Non-pigmented ciliary epithelial cell (primary cell): ENCODE measurements around the gene FOXA3.
"Not testable (repeated sequence)": the region's sequence is repeated elsewhere in the genome, so short reads cannot be mapped to it uniquely, and the experiment has no call there.

ENCODE experiments used
- DNase-seq: peaks from one replicate; pipeline ENCODE4 v3.0.0-alpha.2; 2010; ENCODE audit warnings: low read depth

Gene FOXA3

DNA sequence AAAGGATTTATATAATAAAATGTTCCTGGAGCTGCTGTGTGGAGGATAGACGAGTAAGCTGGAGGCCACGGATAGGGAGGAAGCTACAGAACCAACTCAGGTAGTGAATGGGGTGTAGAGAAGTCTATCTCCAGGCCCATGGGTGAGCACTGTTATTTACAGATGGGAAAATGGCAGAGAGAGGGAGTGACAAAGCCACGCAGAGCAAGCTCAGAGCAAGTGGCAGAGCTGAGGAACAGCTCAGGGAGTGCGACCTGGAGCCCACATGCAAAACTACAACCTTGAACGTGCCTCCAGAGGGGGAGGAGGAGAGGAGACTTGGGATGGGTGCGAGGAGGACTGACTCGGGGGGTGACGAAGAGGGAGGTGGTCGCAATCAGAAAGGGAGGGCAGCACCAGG, 35.6 kb upstream of the FOXA3 start:
- DNase-seq: no peak

DNA sequence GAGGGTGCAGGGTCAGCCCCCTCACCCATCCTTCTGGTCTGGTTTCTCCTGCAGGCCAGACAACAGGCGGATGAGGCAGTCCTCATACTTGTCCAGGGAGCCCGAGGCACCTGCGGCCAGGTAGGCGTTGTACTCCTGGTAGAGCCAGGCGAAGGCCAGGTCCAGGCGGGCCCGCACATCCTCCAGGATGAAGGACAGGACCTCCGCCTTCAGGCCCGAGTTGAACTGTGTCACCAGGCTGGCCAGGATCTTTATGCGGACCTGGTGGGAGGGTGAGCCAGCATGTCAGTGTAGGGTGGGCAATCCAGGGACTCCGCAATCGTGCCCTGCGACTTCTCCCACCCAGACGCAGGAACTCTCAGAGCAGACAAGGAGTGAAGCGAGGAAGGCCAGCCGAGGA, 35.2 kb upstream of the FOXA3 start:
- no peak for DNase-seq

DNA sequence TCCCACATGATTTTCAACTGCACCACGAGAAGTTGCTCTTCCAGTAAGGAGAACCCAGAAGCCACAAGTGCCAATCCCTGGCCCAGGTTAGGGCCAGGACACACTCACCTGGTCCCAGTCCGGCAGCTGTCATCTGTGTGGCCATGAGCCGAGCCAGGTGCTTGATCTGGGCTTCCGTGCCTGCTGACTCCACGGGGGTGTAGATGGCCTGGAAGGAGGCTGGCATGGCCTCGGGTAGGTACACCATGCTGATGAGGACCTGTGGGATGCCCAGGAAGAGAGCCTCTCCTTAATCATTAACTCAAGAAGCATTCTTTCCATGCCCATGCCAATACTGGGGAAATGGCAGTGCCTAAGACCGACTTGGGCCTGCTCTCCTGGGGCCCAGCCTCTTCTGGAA, 29.2 kb upstream of the FOXA3 start:
- DNase-seq: no peak

DNA sequence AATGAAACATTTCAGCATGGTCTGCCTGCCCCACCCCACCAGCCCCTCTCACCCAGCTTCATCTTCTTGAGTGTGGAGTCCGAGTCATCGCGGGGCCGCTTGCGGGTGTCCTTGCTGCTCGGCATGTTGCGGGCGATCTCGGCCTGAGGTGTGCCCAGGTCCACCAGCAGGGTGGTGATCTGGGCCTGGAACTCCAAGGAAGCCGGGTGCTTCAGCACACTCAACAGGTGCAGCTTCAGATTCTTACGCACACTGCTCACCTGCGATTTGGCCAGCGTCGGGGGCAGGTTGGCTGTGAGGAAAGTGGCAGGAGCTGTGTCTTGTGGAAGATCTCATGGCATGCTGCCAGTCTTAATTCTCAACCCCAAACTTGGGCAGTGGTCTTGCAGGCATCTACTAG, 21.9 kb upstream of the FOXA3 start:
- no peak for DNase-seq

DNA sequence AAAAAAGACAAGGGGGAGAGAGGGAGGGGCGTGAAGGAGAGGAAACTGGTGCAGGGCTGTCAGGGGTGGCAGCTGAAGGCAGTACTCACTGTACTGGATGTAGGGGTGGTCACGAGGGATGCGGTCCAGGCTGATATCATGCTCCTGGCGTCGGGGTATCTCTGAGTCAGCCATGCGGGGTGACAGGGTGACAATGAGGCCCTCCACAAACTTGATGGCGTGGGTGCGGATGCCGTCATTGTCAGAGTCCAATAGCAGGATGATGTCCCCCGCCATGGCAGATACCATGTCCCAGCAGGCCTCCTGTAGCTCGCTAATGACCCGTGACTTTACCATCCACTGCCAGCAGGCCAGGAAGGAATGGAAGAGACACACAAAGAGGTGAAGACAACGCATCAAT, 16.5 kb upstream of the FOXA3 start:
- no peak for DNase-seq

DNA sequence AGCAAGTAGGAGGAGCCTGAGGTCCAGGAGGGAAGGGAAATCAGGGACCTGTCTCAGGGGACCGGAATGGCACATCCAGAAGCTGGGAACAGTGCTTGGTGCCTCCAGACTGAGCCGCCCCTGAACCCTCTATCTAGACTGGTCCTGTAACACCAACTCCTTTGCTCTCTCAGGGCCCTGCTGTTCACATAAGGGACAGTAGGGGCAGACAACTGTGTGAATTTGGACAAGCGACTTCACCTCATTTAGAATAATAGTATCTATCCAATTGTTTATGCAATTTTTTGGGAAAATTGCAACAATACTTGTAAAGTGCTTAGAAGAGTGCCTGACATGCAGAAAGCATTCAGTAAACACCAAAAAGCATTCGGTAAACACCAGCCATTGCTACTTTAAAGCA, 15.2 kb upstream of the FOXA3 start:
- no peak for DNase-seq

DNA sequence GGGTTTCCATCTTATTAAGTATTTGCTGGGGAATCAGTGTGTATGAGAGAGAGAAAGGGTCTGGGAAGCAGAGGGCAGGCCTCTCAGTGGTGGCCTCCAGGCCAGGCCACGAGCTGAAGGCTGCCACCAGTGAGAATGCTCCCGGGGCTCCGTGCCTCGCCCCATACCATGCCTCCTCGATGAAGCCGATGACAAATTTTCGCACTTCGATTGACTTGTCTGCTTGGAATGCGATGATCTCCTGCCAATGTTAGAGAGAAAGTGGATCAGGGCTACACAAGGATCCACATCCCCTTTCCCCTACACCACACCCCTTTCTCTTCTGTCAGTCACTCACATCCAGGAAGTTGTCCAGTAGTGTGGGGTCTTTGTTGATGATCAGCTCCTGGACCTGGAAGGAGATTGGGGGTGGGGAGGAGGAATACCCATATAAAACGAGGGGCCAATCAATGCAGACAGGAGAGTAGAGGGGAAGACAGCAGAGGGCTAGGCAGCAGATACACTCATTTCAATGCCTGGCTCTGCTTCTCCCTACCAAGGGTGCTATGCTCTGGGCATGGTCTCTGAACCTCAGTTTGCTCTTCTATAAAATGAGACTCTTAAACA, 11.9 kb upstream of the FOXA3 start:
- DNase-seq: no peak

DNA sequence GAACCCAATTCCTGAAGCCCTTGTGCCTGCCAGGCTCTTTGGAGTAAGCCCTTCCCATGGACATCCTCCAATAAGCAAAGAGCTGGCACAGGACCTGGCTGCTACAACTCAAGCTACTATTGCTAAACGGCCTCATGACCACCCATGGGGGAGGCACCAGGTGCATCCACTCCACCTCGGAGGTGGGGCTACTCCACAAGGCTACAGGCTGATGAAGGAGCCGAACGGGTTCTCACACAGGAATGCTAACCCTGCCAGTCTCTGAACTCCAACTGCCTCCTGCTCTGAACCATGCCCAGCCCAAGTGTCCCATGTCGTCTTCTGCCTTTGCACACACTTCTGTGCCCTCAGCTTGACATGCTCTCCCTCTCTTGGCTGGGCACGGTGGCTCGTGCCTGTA, 11.1 kb upstream of the FOXA3 start:
- no peak for DNase-seq

DNA sequence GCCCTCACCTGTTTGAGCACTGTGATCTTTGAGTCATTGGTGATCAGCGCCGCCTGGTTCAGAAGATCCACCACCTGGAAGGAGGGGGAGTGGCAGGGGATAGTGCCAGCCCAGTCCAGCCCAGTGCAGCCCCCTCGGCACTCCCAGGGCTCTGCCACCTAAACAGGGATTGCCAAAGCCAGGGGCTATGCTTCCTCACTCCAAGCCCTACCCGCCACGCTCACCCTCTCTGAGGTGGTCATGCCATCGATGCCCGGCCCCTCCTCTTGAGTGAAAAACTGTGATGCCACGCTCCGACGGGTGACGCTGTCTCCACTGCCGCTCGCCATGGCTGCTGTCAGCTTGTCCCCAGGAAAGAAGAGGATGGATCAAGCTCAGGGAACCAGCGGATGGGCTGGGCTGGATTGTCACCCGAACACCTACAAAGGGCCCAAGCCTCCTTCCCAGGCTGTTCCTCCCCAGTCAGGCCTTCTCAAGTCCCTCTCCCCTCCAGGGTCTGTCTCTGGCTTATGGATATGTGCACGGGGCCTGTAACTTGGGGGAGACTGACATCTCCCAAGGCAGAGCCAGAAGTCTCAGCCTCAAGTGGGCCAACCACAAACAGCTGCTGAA, 9.9 kb upstream of the FOXA3 start:
- DNase-seq: no peak

DNA sequence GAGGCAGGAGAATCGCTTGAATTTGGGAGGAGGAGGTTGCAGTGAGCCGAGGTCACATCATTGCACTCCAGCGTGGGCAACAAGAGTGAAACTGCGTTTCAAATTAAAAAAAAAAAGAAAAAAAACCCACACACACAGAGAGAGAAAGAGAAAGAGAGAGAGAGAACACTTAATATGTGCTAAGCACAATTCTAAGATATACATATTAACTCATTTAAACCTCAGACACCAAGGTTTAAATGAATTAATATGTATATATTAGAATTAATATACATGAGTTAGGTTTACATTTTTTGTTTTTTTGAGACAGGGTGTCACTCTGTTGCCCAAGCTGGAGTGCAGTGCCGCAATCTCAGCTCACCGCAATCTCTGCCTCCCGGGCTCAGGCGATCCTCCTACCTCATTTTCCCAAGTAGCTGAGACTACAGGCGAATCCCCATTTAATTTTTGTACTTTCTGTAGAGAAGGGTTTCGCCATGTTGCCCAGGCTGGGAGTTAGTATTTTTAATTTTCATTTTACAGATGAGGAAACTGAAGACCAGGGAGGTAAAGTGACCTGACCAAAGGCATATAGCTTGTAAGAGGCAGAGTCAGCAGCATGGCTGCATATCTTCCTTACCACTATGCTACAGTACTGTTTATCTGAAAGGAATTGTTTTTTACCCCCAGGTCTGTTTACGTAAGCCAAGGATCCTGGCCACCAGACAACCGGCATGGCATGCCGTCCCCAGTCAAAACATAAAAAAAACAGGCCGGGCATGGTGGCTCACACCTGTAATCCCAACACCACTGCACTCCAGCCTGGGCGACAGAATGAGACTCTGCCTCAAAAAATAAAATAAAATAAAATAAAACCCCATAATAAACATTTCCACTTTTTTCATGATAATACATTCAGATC, 3.5 kb upstream of the FOXA3 start:
- DNase-seq: no peak

DNA sequence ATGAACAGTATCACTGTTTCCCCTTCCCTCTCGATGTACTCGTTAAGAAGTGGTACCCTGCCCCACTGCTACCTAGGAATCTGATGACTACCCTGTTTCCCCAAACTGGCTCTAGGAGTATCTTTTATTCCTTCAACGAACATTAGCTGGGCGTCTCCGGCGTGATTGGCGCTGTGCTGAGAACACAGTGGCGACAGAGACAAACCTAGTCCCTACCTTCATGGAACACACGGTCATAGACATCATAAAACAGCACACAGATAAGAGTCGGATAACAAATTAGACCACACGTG, 1.9 kb upstream of the FOXA3 start:
- DNase-seq: no peak

DNA sequence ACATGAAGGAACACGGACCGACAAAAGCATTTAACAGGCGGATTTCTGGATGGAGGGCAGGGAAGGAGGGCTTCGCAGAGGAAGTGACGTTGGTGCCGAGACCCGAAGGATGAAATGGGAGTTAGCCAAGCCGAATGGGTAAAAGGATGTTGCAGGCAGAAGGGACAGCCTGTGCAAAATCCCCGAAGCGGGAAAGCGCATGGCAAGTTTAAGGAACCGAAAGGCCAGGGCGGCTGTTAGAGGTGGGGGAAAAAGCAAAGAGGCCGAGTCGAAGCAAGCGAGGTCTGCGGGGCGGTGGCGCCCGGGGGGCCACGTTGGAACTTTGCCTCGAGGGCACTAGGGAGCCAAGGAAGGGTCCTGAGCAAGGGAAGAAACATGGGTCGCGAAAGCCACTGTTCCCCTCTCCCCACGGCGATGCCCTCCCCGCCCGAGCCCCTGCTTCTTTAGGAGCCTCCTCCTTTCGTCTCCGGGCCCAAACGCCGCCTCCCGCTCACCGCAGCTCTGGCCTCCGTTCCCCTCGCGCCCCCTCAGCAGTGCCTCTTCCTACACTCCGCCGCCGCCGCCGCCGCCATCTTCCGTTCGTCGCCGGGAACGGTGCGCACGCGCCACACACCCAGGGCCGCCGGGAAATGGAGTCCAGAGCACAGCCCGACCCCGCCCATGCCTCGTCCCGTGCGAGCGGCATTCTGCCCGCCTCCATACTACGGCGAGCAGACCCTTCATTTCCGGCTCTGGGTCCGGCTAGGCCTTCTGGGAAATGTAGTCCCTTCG, 1.4 kb upstream of the FOXA3 start, which contains the start of gene SYMPK:
Gene SYMPK (minus strand): TSS at position 584 of the 771 bp plus-strand sequence. CDS start 8,652 bp downstream, outside the sequence.
- DNase-seq: peak; percentile 91

DNA sequence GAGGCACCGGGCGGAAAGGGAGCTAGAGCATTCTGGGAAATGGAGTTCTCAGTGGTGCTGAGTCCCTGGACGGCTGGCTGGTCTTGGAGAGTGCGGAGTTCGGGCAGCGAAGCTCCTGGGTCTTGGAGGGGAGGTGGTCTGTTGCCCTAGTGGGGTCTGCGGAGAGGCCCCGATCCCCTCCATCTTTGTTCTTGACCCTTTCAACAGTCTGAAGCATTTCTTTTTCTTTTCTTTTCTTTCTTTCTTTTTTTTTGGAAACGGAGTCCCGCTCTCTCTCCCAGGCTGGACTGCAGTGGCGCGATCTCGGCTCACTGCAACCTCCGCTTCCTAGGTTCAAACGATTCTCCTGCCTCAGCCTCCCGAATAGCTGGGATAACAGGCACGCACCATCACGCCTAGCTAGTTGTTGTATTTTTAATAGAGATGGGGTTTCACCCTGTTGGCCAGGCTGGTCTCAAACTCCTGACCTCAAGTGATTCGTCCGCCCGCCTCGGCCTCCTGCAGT, 739 bp upstream of the FOXA3 start:
- no peak for DNase-seq

DNA sequence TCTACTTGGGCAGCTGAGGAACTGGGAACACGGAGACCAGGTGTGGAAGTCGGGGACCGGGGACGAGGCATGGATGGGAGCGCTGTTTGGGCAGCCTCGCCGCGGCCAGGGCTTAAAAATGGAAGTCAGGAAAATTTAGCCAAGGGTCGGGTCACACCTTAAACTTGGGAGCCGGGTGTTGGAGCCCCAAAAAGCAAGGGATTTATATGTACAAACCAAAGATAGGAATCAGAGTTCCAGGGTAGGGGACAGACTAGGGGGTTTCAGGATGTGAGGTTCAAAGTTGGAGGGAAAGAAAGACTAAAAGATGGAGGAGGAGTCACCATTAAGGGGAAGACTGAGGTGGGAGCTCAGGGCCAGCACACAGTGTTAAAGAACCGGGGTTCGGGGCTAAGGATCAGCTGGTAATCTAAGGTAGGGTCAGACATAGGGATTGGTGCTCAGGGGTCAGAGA, 530 bp downstream of the FOXA3 start:
- DNase-seq: no peak

DNA sequence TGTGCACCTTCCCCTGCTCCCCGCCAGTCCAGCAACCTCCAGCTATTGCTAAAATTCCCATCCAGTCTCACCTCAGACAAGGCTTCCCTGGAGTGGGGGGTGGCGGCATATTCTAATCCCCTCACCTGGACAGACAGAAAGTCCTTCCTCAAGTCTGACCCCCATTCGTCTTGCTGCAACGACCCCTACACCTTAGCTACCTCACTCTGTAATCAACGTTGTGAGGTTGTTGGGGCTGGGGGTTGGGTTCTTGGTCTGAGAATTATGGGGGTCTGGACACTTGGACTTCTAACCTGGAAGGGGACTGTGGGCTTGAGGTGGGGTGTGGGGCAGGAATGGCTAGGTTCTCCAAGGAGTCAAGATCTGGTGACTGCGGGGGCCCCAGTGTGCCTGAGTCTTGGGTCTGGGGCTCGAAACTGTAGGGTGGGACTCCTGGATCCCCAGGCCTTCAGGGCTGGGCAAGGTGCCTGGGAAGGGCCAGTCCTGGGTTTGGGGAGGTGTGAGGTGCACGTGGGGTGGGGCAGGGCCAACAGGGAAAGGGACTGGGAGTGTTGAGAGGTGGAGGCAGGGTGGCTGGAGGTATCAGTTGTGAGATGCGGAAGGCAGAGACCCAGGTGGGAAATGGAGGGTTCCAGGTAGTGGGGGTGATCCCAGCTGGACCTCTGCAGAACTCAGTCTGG, 1.3 kb downstream of the FOXA3 start:
- no peak for DNase-seq

DNA sequence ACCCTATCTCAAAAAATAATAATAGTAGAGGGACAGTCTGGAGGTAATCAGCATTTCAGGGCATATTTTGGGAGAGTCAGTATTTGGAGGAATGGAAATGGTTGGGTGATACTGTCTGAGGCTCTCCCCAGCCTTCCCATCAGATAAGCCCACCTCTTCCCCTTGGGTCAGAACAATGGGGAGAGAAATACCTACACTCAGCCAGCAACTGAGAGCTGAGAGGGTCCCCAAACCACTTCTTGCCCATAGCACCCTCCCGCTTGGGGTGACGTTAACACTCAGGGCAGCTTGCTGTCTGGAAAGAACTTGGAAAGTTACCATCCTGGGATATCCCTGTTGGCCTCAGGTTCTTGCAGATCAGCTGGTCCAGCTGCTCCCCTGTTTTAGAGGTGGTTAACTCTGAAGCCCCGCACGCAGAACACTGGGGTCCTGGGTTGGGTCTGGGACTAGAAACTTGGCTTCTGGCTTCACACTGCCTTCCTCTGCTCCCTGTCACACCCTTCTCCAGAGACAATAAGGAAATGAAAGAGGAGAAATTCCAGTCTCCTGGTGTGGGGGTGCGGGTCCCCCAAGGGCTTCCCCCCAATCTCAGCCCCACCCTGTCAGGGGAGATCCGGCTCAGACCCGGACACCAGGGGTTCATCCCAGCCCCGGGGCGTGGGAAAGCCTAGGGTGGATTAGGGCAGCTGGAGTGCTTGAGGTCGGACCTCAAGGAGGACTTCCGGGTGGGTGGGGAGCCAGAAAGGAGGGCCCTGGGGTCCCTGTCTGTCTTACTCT, 2.5 kb downstream of the FOXA3 start:
- no peak for DNase-seq

DNA sequence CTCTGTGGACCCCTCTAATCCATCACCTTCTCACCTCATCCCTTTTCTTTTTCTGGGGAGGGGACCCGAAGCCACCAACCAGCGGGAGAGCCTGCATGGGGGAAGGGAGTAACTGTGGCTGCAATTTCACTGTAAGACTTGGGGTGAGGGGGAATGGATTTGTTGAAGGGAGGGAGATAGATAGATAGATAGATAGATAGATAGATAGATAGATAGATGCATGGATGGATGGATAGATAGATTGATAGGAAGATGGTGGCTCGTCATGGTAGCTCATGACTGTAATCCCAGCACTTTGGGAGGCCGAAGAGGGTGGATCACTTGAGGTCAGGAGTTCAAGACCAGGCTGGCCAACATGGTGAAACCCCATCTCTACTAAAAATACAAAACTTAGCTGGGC, 3.1 kb downstream of the FOXA3 start:
- DNase-seq: not testable (repeated sequence)

DNA sequence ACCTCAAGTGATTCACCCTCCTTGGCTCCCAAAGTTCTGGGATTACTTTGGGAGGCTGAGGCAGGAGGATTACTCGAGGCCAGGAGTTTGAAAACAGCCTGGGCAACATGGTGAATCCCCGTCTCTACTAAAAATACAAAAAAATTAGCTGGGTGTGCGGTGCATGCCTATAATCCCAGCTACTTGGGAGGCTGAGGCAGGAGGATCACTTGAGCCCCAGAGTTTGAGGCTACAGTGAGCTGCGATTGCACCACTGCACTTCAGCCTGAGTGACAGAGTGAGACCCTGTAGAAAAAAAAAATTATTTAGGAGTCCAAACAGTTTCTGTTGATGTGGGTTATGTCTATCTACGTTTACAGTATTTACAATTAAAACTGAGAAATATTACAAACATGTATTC, 6.7 kb downstream of the FOXA3 start:
- DNase-seq: no peak

DNA sequence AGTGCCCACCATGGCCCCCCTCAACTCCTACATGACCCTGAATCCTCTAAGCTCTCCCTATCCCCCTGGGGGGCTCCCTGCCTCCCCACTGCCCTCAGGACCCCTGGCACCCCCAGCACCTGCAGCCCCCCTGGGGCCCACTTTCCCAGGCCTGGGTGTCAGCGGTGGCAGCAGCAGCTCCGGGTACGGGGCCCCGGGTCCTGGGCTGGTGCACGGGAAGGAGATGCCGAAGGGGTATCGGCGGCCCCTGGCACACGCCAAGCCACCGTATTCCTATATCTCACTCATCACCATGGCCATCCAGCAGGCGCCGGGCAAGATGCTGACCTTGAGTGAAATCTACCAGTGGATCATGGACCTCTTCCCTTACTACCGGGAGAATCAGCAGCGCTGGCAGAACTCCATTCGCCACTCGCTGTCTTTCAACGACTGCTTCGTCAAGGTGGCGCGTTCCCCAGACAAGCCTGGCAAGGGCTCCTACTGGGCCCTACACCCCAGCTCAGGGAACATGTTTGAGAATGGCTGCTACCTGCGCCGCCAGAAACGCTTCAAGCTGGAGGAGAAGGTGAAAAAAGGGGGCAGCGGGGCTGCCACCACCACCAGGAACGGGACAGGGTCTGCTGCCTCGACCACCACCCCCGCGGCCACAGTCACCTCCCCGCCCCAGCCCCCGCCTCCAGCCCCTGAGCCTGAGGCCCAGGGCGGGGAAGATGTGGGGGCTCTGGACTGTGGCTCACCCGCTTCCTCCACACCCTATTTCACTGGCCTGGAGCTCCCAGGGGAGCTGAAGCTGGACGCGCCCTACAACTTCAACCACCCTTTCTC, 8.2 kb downstream of the FOXA3 start:
- DNase-seq: no peak

DNA sequence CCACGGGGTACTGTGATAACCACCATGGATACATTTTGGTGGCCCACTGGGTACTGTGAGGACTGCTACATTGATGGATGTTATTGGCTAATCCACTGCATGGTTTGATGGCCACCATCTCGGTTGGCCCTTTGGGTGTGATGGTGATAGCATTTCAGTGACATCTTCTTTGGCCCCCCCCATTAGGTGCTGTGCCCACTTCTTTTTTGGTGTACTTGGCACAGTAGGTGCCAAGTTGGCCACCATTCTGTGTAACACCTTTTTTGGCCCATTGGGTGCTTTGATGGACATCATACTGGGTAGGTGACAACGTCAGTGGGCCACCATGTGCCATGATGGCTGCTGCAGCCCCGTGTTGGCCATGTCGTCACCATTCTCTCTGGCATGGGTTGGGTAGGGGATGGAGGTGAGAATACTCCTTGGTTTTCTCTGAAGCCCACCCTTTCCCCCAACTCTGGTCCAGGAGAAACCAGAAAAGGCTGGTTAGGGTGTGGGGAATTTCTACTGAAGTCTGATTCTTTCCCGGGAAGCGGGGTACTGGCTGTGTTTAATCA, 9.2 kb downstream of the FOXA3 start:
- no peak for DNase-seq
